Activated CD8-positive, alpha-beta memory T cell treated with anti-CD3 and anti-CD28 coated beads, Interleukin-2, amount 50 U/mL, for 24 hours (primary cell): Measurements from ENCODE around the gene CENPM.

Experiments
- DNase-seq: peaks from one replicate; pipeline ENCODE4 v3.0.0-alpha.2; 2020; ENCODE audit errors: extremely low read depth

Gene CENPM

DNA sequence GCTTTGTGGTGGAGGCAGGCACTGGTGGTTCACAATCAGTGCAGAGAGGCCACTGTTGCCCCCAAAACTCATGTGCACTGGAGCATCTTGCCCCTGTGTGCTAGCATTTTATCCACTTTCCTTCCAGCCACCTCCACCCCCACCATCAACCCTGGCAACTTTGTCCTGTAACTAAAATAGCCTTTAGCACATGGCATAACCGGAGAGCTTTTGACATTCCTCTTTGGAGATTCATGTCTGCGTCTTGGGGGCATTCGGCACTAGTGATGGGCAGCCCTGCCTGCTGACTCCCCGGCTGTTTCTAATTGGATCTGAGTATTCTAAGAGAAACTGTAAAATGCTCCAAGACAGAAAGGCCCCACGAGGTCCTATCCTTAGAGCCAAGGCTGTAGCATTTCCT lies 47.8 kb downstream of the CENPM start:
- DNase-seq = no peak

DNA sequence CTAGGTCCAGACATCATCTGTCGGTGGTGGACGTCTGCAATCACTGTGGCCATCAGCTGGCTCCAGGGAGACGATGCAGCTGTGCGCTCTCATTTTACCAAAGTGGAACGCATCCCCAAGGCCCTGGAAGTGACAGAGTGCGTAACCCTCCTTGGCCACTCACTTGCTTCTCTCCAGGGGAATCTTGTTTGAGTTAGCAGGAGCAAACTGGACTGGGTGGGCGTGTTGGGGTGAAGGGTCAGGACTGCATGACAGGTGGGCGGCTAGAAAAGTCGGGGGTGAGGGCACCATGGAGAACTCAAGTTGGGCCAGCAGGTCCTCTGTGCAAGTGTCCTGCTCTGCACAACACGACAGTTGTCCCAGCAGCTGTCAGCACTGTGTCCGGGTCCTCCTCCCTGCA lies 48.3 kb downstream of the CENPM start:
- no peak for DNase-seq

- no peak for DNase-seq
Observed at GRCh38 chr22:41893591-41894375, 53.2 kb downstream of the CENPM start.

- no peak for DNase-seq
Observed at GRCh38 chr22:41892721-41893120, 54.2 kb downstream of the CENPM start.

DNA sequence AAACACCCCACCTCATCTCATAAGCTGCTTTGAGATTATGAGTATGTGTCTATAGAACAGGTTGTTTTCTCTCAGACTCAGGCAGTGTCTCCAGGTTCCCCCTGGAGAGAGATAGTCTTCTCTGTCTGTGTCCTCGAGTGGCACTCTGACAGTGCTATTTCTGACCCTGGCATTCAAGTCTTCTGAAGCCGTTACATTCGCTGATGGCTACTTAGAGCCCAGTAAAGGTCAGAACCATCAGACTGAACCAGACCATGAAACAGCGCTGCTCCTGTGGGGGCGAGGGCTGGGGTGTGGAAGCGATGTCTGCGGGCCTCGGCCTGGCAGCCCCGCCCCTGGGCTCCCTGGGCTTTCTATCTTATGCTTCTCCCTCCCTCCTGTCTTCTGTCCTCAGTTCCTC lies 55.5 kb downstream of the CENPM start:
- no peak for DNase-seq
